ENCODE data around the gene WWC2.

The WWC2 gene

DNA sequence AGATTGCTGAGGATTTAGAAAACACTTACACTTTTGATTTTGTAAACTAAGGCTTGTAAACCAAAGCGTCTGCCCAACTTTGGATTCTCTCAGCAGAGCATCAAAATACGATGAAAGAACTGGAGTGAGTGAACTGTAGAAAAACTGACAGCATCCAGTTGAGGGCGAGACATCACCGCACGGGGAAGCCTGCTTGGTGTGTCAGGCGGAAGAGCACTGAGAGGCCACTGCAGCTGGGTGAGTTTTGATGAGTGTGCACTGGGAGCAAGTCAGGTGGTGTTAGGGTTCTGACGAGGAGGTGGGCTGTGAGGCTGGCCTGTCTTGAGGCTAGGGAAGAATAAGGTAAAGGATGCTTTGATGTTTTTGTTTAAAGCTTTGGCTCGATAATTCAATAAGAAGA lies 270.0 kb downstream of the WWC2 start:
- in situ Hi-C loops (cut with HindIII; ENCODE audit: low sequenced_read_pairs) = no loop called here
